ENCODE data around the gene GRK5. TPM values are rescaled to one million over a fixed set of nuclear protein-coding genes. Genes with fewer than 3 reads are reported as not detected.

The GRK5 gene
- total RNA-seq, 1 experiment from 2014 or later: 4.5 TPM

GRCh38 chr10:119394657-119395279 lies 187.4 kb downstream of the GRK5 start:
- no peaks in the 10 kb centered on the region for H3K9me3 ChIP-seq (ENCODE audit: low read length)

GRCh38 chr10:119395280-119396007 lies 188.1 kb downstream of the GRK5 start:
- POLR2A ChIA-PET (ENCODE audit: unreplicated experiment): no interaction called here

More at GRCh38 chr10:119394657-119395279, 187.4 kb downstream of the GRK5 start:
- no peaks in the 10 kb centered on the region for H3K27me3 ChIP-seq (ENCODE audit: low read length)
- H2AFZ ChIP-seq (ENCODE audit: low read length): no peak overlapping the region
- no peaks in the 10 kb centered on the region for H3F3A ChIP-seq (ENCODE audit: low read length, unreplicated experiment)
- H4K20me1 ChIP-seq (ENCODE audit: low read length): no peaks in the 10 kb centered on the region
- no peak overlapping the region for H3K4me3 ChIP-seq (ENCODE audit: low read length)
- ATAC-seq (no peak), DNase-seq (no peak)
- ChIA-PET POLR2A (ENCODE audit: unreplicated experiment) (no interaction called here), CTCF (no interaction called here)
- no peak overlapping the region for H3K9ac ChIP-seq (ENCODE audit: low read length)
- no peaks in the 10 kb centered on the region for H3K9me2 ChIP-seq (replicated peaks; ENCODE audit: low read length)
- intact Hi-C loops (cut with micrococcal nuclease): no loop called here
- no peaks in the 10 kb centered on the region for H3K79me2 ChIP-seq (ENCODE audit: low read length)
- no peak overlapping the region for H3K27ac ChIP-seq (ENCODE audit: low read length)
- no peak for TF ChIP-seq CTCF (conservative IDR thresholded peaks at IDR 0.05; ENCODE audit: low read depth, low read length)
- TF ChIP-seq EZH2 (IDR thresholded peaks at IDR 0.05; ENCODE audit: low read length, unreplicated experiment): no peak
- TF ChIP-seq EZH2phosphoT487 (IDR thresholded peaks at IDR 0.05; ENCODE audit: borderline replicate concordance, low read length): no peak
- no peaks in the 10 kb centered on the region for H3K36me3 ChIP-seq (ENCODE audit: low read depth, low read length)
- no peaks in the 10 kb centered on the region for H3K4me1 ChIP-seq (ENCODE audit: insufficient read depth, low read length)
- no peak overlapping the region for H3K4me2 ChIP-seq (ENCODE audit: low read length)
- no TSS peak for BruUV-seq (replicated peaks)

More at GRCh38 chr10:119395280-119396007, 188.1 kb downstream of the GRK5 start:
- TF ChIP-seq CTCF (conservative IDR thresholded peaks at IDR 0.05; ENCODE audit: low read depth, low read length) (no peak), EZH2 (IDR thresholded peaks at IDR 0.05; ENCODE audit: low read length, unreplicated experiment) (no peak), EZH2phosphoT487 (IDR thresholded peaks at IDR 0.05; ENCODE audit: borderline replicate concordance, low read length) (no peak)
- H3K4me1 ChIP-seq (ENCODE audit: insufficient read depth, low read length): no peaks in the 10 kb centered on the region
- no TSS peak for BruUV-seq (replicated peaks)
- H2AFZ ChIP-seq (ENCODE audit: low read length): no peak overlapping the region
- H3K4me3 ChIP-seq (ENCODE audit: low read length): no peak overlapping the region
- no peak overlapping the region for H3K4me2 ChIP-seq (ENCODE audit: low read length)
- no peaks in the 10 kb centered on the region for H3K27me3 ChIP-seq (ENCODE audit: low read length)
- intact Hi-C loops (cut with micrococcal nuclease): no loop called here
- CTCF ChIA-PET: no interaction called here
- H4K20me1 ChIP-seq (ENCODE audit: low read length): no peaks in the 10 kb centered on the region
- no peaks in the 10 kb centered on the region for H3K9me3 ChIP-seq (ENCODE audit: low read length)
- no peaks in the 10 kb centered on the region for H3F3A ChIP-seq (ENCODE audit: low read length, unreplicated experiment)
- ATAC-seq: no peak
- H3K9ac ChIP-seq (ENCODE audit: low read length): no peak overlapping the region
- H3K9me2 ChIP-seq (replicated peaks; ENCODE audit: low read length): no peaks in the 10 kb centered on the region
- no peaks in the 10 kb centered on the region for H3K36me3 ChIP-seq (ENCODE audit: low read depth, low read length)
- H3K27ac ChIP-seq (ENCODE audit: low read length): no peak overlapping the region
- H3K79me2 ChIP-seq (ENCODE audit: low read length): no peaks in the 10 kb centered on the region
- no peak for DNase-seq
